ENCODE data around the gene ADGRL3. TPM values are rescaled to one million over a fixed set of nuclear protein-coding genes. Genes with fewer than 3 reads are reported as not detected.

Gene ADGRL3
- total RNA-seq, 2 experiments from 2014 or later: not detected

DNA sequence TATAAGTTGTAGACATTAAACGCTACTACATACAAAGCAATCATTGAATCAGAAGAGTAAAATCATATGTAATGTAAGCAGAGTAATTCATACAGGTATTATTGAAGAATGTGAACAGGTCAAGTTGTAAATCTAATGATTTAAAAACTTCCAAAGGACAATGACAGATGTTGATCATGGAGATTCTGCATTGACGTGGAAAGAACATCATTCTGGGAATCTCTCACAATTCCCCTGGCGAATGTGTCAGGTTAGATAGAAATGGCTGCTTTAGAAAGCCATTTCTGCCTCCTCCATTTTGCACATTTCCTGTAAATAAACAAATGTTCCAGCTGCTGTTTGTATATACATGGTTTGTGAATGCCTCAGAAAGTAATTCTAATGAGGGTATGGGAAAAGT, 719.4 kb downstream of the ADGRL3 start:
- Mint-ChIP-seq H3K4me1 (ENCODE audit: low read depth) (no peaks in the 10 kb centered on the region), H3K4me3 (no peak overlapping the region), H3K9me3 (peaks cover 6% of the 10 kb centered on the region), H3K36me3 (ENCODE audit: low read depth) (no peaks in the 10 kb centered on the region), H3K27me3 (no peaks in the 10 kb centered on the region), H3K27ac (no peak overlapping the region)
- ChIA-PET CTCF (no interaction called here), POLR2A (no interaction called here)
- ATAC-seq (no peak), DNase-seq (no peak)
- intact Hi-C loops (cut with micrococcal nuclease): no loop called here
- no peak for TF ChIP-seq CTCF (IDR thresholded peaks at IDR 0.05)

DNA sequence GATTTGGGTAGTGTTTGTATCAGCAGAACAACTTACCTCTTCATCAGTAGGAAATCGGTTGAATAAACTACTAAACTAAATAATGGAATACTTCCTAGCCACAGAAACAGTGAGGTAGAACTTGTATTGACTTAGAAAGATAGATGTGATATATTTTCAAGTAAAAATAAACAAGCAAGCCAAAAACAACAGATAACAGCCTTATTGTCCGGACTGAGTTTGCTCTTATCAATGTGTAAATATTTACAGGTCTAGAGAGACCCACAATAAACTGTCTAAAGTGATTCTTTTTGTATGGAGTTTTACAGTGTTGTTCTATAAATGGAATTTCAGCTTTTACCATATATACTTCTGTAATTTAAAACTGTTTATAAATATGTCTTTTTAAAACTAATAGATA, 721.8 kb downstream of the ADGRL3 start:
- CTCF ChIA-PET: no interaction called here
- H3K27me3 Mint-ChIP-seq: no peaks in the 10 kb centered on the region

DNA sequence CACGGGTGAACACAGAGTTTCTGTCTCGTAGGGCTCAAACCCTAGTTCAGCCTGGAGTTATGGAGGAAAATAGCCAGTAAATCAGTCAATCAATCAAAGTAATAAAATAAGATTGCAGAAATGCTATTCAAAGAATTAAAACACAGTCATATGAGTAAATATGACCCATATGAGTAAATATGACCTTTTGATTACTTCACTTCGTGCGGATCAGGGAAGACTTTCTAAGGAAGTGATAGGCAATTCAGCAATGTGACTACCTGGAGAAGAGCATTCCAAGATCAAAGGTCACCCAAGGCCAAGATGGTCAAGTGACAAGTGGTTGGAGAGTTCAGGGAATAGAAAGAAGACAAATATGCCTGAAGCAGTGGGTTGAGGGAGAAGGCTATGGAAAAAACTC, 722.6 kb downstream of the ADGRL3 start:
- no peak for TF ChIP-seq CTCF (IDR thresholded peaks at IDR 0.05)
- no peak overlapping the region for H3K27ac Mint-ChIP-seq
- ATAC-seq: no peak
- intact Hi-C loops (cut with micrococcal nuclease): no loop called here
- no peaks in the 10 kb centered on the region for H3K4me1 Mint-ChIP-seq (ENCODE audit: low read depth)
- no peaks in the 10 kb centered on the region for H3K36me3 Mint-ChIP-seq (ENCODE audit: low read depth)
- ChIA-PET CTCF (no interaction called here), POLR2A (no interaction called here)
- H3K4me3 Mint-ChIP-seq: no peak overlapping the region
- no peak for DNase-seq
- H3K27me3 Mint-ChIP-seq: no peaks in the 10 kb centered on the region
- H3K9me3 Mint-ChIP-seq: peaks cover 3% of the 10 kb centered on the region

More for the DNA sequence above, 721.8 kb downstream of the ADGRL3 start:
- TF ChIP-seq CTCF (IDR thresholded peaks at IDR 0.05): no peak
- intact Hi-C loops (cut with micrococcal nuclease): no loop called here
- POLR2A ChIA-PET: no interaction called here
- Mint-ChIP-seq H3K4me3 (no peak overlapping the region), H3K36me3 (ENCODE audit: low read depth) (no peaks in the 10 kb centered on the region), H3K4me1 (ENCODE audit: low read depth) (no peaks in the 10 kb centered on the region), H3K27ac (no peak overlapping the region), H3K9me3 (peaks cover 6% of the 10 kb centered on the region)
- DNase-seq (no peak), ATAC-seq (no peak)

DNA sequence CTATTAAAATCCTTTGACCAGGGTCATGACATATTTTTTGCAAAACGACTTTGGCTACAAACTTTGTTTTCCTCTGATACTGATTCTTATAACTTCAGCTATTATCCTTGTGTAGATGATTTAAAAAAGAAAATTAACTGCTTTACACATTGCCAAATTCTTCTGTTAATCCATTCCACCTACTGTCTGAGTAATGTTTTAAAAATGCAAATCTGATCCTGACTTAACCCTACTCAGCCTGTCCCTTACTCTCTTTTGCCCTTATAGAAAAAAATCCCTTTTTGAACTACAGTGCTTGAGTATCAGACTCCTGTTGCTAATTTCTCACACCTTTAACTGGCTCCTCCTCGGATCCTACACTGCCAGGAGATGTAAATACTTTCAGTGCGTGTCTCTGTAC, 723.1 kb downstream of the ADGRL3 start:
- TF ChIP-seq CTCF (IDR thresholded peaks at IDR 0.05): no peak
- peaks cover 2% of the 10 kb centered on the region for H3K9me3 Mint-ChIP-seq
- ATAC-seq: no peak
- CTCF ChIA-PET: no interaction called here
- no peaks in the 10 kb centered on the region for H3K27me3 Mint-ChIP-seq
- DNase-seq: no peak
- no peaks in the 10 kb centered on the region for H3K36me3 Mint-ChIP-seq (ENCODE audit: low read depth)
- no peaks in the 10 kb centered on the region for H3K4me1 Mint-ChIP-seq (ENCODE audit: low read depth)
- POLR2A ChIA-PET: no interaction called here
- no peak overlapping the region for H3K4me3 Mint-ChIP-seq
- no peak overlapping the region for H3K27ac Mint-ChIP-seq
- intact Hi-C loops (cut with micrococcal nuclease): no loop called here

- peaks cover 2% of the 10 kb centered on the region for H3K9me3 Mint-ChIP-seq
- H3K4me3 Mint-ChIP-seq: no peak overlapping the region
- no peaks in the 10 kb centered on the region for H3K4me1 Mint-ChIP-seq (ENCODE audit: low read depth)
- ChIA-PET CTCF (no interaction called here), POLR2A (no interaction called here)
- ATAC-seq: no peak
- DNase-seq: no peak
- H3K36me3 Mint-ChIP-seq (ENCODE audit: low read depth): no peaks in the 10 kb centered on the region
- TF ChIP-seq CTCF (IDR thresholded peaks at IDR 0.05): no peak
- intact Hi-C loops (cut with micrococcal nuclease): no loop called here
- H3K27ac Mint-ChIP-seq: no peak overlapping the region
- no peaks in the 10 kb centered on the region for H3K27me3 Mint-ChIP-seq
Observed at GRCh38 chr4:61924131-61924530, 724.0 kb downstream of the ADGRL3 start.
